ENCODE measurements around the gene TSR3.
"Not testable (repeated sequence)": the region's sequence is repeated elsewhere in the genome, so short reads cannot be mapped to it uniquely, and the experiment has no call there.

The TSR3 gene

DNA sequence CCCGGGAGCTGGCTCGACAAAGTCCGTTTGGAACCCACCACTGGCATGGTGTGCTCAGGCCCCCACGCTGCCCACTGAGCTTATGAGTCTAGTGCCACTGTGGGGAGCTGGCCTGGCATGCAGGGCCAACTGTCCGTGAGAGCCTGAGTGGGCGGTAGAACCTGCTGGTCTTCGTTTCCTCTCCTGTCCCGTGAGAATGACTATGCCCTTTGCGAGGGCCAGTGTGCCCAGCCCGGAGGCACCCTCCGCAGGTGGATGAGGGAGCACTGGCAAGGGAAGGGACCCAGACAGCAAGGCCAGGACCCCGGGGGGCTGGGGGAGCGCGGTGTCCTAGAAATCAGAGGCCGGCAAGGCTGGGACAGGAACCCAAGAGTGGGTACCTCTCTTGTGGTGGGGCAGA is 15.1 kb downstream of the TSR3 start:
- DNase-seq: no peak

DNA sequence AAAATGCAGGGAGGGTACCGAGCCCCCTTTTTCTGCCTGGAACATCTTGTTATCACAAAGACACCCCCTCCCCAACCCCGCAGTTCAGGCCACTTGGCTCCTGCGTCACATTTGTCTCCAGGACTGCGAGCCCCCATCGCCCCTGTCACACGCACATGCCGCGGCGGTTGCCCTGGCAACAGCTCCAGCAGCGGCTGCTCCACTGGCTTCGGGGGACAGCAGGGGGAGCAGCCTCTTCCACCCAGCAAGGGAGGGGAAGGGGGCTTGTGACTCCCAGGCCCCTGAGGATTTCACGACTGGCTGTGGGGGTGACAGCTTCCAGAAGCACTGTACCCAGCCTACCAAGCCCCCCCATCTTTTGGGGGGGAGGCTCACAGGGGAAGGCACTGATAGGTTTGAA is 15.7 kb downstream of the TSR3 start:
- no peak for DNase-seq

DNA sequence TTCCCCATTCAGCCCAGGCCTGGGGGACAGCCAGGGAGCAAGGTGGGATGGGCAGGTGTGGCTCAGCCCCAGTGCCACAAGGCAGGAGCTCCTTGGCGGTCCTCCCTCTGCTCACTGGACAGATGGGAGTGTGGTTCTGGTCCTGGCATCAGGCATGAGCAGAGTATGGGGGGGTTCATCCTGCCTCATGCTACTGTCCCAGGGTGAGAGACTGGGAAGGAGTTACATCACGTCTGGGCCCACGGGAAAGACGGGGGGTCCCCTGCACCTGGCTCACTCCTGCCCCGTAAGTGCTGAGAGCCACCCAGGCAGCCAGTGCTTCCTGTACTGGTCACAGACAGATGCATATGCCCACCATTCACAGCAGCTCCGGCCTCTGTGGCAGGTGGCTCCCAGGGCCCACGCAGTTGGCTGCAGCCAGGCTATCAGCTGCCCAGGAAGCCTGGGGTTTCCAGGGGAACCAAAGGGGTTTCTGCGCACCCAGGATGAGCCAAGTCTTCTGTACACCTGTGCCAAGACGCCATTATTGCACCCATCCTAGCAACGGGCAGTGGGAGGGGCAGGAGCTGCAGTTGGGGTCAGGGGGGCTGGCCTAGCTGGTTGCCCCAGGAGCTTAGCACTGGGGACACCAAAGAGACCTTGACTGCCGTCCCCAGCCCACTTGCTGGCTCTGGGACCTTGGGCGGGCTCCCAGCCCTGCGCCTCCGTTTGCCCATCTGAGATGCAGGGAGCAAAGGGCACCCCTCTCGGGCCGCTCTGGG is 16.3 kb downstream of the TSR3 start:
- DNase-seq: no peak

DNA sequence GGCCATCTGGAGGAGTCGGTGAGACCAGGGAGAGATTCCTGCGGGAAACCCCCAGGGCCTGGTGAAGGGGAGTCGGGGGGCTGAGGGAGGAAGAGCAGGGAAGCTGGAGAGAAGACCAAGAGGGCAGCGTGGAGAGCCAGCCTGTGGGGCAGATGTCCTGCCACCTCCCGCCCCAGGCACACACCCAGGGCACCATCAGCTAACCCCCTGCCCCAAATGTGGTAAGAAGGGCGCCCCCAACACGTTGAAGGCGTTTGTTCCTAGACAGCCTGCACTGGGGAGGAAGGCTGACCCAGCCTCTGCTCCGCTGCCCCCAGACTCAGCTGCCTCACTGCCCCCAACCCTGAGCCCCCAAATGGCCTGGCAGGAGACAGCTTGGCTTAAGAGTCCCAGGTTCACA is 16.9 kb downstream of the TSR3 start:
- no peak for DNase-seq

DNA sequence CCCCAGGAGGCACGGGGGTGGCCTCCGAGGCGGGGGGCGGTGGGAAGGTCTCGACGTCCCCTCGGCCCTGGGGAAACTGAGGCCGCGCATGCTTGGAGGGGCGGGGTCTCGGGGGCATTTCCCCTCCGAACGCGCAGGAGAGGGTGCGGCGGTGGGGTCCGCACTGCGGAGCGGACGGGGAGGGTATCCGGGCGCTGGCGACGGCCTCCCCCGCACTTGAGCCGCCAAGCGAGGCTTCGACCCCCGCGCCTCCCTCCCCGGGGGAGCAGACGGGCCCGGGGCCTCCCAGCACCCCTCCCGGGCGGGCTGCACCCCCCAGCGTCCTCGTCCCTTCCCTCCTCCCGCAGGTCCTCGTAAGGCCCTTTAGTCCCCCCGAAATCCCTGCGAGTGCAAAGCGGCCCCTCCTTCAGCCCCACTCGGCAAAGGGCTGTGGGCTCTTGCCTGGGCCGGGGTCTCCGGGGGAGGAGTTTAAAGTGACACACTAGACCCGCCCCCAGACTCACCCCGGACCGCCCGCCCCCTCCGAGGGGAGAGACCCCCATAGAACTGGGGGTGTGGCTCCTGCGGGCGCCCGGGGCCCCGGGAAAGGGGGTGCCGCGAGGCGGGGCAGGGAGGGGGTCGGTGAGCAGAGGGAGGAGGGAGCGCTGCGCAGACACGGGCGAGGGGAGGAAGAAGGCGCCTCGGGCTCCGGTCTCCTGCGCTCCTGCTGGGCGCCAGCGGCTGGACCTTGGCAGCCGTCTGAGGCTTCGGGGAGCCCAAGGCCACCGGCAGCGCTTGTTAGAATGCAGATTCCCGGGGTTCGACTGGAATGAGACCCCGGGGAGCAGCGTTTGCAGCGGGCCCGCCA is 17.6 kb downstream of the TSR3 start:
- DNase-seq: no peak

DNA sequence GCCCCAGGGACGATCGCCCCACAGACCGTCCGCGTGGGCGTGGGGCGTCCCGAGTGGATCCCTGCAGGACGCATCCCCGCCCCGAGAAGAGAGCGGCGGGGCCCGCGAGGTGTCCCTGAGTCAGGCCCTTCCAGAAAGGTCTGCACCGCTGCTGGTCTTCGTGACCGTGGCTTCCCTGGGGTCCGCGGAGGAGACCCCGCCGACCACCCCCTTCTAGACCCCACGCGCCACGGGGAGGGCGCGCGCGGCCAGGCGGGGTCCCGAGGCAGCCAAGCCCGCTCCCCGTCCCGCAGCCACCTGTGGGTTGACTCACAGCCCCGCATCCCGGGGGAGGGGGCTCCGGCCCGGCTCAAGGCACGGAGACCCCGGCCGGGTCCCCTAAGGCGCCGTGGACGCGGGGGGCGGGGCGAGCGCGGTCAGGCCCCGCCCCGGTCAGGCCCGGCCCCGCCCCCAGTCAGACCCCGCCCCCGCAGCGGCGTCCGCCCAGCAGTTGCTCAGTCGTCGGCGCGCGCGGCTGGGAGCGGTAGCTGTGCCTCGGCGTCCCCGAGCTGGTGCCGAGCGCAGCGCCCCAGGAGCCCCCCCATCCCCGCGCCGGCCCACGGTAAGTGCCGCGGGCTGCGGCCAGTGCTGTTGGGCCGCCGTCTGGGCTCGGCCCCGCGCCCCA is 18.4 kb downstream of the TSR3 start, which contains the start of gene BAIAP3:
Gene BAIAP3 (plus strand): TSS at position 497 of the 664 bp plus-strand sequence. CDS start 4,905 bp downstream, outside the sequence.
- DNase-seq: peak in 1 of 2 experiments; percentile 29

DNA sequence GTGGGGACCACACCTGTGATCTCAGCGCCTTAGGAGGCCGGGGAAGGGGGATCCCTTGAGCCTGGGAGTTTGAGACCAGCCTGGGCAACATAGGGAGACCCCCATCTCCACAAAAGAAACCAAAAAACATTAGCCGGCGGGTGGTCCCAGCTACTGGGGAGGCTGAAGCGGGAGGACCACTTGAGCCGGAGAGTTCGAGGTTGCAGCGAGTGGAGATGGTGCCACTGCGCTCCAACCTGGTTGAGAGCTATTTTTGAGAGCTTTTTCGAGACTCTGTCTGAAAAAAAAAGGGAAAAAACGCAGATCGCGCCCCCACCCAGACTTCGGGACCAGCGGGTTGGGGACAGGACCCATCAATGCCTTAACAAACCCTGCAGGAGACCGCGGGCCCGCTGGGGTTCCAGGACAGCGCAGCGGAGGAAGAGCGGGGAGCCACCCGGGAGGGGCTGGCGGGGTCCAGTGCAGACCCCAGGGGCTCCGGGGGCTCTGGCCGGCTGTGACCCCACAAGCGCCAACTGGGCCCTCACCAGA is 19.0 kb downstream of the TSR3 start:
- DNase-seq: no peak

DNA sequence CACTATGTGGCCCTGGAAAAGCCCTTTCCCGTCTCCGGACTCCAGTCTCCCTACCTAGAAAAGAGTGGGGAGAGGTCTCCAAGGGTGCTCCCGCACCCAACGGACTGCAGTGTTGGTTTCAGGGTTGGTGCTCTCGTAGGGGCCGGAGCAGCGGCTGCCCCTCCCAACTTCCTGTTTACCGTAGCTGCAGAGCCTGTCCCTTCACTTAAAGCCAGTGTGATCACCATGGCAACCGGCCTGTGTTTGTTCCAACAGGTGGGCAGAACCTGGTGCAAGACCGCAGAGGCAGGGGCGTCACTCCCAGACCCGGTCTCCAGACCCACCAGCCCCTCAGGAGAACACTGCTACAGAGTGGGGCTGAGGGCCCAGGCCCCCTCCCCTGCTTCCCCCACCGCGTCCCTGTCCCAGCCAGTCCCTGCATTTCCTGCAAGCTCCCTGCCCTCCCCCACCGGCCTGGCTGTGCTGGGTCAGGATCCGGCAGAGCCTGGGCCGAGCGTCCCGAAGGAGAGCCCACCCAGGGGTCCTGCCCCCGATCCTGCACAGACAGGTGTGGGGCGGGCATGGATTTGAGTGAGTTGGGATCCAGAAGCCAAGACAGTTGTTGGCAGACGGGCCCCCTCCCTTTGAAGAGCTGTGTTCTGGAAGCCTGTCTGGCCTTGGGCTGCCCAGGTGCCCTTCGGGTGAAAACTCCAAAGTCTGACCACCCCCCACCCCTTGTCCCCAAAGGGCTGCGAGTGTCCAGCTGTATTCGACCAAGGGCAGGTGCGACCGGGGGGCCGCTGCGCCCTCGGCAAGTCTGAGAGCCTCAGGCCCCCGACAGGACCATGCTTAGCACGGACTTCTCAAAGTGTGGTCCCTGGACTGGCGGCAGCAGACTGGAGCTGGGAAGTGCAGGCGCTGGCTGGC is 19.7 kb downstream of the TSR3 start:
- DNase-seq: peak; percentile 25 to 39

DNA sequence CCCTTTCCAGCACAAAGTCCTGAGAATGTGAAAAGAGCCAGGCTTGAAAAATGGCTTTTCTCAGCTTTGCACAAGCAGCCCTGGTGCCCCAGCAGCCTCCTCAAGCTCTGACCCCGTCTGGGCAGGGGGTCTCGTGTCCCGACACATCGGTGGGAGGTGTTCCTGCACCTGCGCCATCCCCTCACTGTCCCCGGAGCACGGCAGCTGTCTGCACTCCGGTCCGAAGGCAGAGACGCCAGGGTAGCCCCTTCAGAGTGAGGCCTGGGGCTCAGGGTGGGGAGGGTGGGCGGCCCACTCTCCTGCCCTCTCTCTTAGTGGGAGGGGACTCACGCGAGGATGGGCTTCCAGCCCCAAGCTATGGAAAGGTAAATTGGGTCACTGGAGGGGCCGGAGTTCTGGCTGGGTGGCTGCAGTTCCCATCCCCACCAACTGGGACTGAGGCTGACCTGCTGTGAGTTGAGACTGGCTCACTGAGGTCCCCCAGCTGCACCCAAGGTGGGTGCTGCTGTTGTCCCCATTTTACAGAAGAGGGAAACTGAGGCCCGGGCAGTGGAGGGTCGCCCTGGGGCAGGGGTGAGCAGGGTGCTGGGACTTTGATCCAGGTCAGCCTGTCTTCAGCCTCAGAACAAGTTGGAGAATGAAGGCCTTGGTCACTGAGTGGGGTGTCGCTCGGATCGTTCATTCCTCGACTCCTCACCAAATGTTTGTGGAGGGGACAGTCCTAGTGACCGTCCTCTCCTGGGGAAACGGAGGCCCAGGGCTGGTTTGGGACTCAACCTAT is 20.6 kb downstream of the TSR3 start:
- DNase-seq: no peak

DNA sequence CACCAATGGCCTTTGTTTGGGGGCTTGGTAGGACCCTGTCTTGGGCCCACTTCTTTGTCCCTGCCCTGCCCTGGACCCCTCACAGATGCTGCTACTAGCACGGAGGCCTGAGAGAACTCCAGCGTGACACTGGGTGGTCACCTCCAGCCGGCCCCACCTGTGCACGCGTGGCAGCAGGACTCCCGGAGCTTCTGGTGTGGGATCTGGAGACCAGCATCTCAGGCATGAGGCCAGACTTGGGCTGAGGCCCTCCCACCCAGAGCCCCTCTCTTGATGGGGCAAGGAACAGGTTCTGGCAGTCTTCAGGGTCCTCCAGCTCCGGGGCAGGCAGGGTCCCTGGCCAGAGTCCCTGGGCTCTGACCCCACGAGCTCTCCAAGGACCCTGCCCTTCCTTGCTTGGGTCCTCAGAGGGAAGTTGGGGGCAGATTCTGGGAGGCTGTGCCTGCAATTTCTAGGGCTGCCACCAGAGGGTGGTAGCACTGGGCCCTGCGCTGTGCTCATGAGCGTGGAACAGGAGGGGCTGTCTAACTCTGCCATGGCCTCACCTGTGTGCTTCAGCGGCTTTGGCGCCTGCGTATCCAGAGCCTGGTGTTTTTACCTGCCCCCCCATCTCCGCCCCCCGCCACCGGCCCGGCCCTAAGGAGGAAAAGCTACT is 21.3 kb downstream of the TSR3 start:
- peak in 1 of 2 experiments; percentile 72 for DNase-seq

DNA sequence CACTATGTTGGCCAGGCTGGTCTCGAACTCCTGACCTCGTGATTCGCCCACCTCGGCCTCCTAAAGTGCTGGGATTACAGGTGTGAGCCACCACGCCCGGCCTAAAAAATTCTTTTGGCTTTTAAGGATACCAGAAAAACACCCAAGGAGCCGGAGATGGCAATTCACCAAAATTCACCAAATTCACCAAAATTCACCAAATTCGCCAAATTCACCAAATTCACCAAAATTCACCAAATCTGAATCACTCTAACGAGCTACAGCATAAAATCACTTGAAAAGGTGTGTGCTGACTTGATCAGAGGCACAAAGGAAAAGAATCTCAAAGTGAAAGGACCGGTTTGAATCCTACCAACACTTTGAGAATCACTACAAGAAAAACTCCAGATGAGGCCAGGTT is 22.7 kb downstream of the TSR3 start:
- not testable (repeated sequence) for DNase-seq

DNA sequence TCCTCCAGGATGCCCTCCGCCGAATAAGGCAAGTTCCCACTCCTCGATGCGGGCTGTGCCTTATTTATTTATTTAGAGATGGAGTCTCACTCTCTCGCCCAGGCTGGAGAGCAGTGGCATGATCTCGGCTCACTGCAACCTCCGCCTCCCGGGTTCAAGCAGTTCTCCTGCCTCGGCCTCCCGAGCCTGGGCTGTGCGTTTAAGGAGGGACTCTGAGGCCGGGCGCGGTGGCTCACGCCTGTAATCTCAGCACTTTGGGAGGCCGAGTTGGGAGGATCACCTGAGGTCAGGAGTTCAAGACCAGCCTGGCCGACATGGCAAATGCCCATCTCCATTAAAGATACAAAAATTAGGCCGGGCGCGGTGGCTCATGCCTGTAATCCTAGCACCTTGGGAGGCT is 23.5 kb downstream of the TSR3 start:
- DNase-seq: not testable (repeated sequence)

DNA sequence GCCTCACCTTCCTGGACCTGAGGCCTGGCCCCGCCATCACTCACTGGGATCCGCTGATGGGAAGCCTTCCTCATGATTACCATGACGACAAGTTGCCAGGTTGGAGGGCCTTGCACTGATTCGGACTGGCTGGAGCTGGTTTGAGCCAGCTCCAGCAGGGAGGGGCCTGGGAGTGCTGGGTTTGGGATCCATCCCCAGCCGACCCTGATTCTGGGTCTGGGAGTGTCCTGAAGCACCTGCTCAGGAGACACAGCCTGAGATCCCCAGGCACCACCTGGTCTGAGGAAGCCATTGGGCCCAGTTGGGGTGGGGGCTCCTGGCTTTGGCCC is 24.1 kb downstream of the TSR3 start:
- no peak for DNase-seq

DNA sequence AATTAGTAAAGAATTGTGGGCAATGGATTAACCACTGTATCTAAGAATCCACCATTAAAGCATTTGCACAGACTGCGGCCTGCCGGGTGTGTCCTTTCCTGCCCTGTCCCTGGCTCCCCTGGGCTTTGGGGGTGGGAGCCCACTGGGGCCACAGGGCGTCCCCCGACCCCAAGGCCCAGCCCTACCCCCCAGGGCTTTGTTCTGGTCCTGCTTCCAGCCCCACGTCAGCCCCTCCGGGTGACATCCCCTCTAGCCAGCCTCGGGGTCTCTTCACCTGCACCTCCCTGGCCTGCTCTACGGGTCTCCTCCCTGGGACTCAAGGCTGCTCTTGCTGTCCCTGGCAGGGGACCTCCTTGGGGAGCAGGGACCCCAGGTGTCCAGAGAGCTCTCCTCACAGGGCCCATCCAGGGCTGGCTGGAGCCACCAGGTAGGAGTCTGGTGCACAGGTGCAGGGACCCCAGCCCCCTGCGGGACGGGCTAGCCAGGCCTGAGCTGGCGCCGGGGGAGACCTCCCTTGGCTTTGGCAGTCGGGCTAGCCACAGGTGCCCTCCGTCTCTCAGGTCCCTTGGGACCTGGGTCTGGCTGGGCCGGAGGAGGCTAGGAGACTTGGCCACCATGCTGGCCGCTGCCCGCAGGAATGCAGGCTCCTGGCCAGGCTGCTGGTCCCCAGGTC is 24.6 kb downstream of the TSR3 start:
- no peak for DNase-seq

DNA sequence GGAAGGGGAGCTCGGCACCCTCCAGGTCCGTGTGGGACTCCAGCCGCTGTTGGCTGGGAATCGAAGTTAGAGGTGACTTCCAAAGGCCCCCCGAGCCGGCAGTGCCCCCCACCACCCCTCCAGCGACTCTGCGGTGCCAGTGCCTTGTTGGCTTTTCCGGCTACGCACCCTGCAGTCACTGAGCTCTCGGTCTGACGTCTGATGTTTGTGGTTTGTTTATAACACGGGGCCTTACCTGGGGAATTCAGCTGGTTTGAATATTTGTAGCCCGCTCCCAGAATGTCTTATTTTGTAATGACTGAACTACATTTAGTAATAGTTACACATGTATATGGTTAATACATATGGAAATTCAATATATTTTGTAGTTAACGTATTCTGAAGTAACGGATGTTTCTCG is 25.3 kb downstream of the TSR3 start:
- no peak for DNase-seq

DNA sequence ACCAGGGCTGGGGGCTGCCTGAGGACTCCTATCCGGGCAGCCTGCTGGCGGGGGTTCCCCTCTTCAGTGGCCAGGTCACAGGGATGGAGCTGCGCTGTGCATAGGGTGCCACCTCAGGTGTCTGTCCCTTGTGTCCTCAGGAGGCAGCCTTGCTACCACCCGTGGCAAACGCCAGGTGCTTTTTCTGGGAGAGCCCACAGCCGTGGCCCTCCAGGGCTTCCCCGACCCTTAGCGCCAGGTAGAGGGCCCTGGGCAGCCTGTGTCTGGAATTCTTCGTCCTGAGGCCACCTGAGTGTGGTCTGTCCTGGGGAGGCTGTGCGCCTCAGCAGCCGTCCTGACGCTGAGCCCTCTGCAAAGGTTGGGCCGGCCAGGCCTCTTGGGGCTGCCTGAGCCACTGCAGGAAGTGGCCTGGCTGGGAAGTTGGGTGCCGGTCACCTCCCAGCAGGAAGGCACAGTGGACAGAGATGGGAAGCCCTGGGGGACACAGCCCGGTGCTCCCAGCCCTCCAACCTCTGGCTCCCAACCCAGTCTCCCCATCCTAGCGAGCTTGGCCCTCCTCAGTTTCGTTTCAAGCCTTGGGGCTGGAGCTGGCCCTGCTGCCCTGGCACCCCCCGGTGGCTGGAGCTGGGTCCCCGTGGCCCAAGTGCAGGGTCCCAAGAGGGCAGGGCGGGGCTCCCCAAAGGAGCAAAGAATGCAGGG is 25.9 kb downstream of the TSR3 start:
- DNase-seq: no peak

DNA sequence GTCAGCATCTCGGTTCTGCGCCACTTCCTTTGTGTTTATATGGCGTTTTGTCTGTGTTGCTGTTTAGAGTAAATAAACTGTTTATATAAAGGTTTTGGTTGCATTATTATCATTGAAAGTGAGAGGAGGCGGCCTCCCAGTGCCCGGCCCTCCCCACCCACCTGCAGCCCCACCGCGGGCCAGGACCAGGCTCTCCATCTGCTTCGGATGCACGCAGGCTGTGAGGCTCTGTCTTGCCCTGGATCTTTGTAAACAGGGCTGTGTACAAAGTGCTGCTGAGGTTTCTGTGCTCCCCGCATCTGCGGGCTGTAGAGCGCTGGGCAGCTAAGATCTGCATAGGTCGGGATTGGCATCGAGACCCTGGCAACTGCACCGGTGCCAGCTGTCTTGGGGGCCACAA is 26.4 kb downstream of the TSR3 start:
- DNase-seq: no peak

DNA sequence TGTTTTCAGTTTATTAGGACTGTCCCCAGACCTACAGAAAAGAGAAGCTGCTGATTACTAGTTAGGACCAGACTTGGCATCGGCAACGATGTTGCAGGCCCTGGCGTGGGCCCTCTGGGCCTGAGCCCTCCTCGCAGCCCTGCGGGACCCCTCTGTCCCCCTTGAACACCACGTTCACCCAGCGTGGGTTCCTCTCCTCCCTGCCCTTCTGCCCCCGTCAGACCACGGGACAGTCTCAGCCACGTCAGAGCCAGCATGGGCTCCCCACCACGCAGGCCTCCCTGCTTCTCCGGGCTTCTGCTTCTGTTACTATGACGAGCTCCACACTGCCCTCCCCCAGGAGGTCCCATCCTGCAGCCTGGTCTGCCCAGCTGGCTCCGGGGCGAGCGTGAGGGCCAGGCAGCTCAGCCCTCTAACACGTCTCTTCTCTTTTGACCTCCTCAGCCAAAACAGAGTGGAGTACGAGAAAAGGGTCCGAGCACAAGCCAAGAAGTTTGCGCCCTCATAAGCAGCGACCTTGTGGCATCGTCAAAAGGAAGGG is 27.3 kb downstream of the TSR3 start:
- DNase-seq: no peak
